Gastrocnemius medialis (tissue), 4 donors: ENCODE measurements around the gene SYCE3. TPM values are rescaled to one million over a fixed set of nuclear protein-coding genes. Genes with fewer than 3 reads are reported as not detected.

Source experiments
- ATAC-seq, 2 donors: fragments of 150-250 bp; one replicate each; pipeline ENCODE4 v1.9.1; 2016
- DNase-seq, 2 donors: peaks; one replicate each; pipeline ENCODE4 v3.0.0-alpha.2; 2019
- H3K27ac ChIP-seq, 4 donors: fragments of 200-600 bp; sonication (generic); 1 replicate in 1 of 4; 2 replicates in 3 of 4; pipeline ENCODE4 v1.5.1; 2016 to 2018; ENCODE audit warnings: mild to moderate bottlenecking in 2 of 4, moderate library complexity in 1 of 4
- H3K27me3 ChIP-seq, 3 donors: fragments of 200-600 bp; sonication (generic) in 2 of 3; 1 replicate in 1 of 3; 2 replicates in 2 of 3; pipeline versions ENCODE4 v1.5.1 to v1.6.0; 2016 to 2019; ENCODE audit warnings: mild to moderate bottlenecking in 1 of 3, moderate library complexity in 1 of 3
- H3K36me3 ChIP-seq, 2 donors: fragments of 200-600 bp; sonication (generic) in 1 of 2; one replicate each; pipeline ENCODE4 v1.5.1; 2017 to 2018
- H3K4me1 ChIP-seq, 2 donors: fragments of 200-600 bp; sonication (generic) in 1 of 2; one replicate each; pipeline ENCODE4 v1.5.1; 2016 to 2017; ENCODE audit warnings: mild to moderate bottlenecking in 2 of 2
- H3K4me3 ChIP-seq, 4 donors: fragments of 200-600 bp; sonication (generic) in 3 of 4; 1 replicate in 1 of 4; 2 replicates in 3 of 4; pipeline ENCODE4 v1.5.1; 2016 to 2019; ENCODE audit warnings: mild to moderate bottlenecking in 2 of 4
- H3K9me3 ChIP-seq, 3 donors: fragments of 200-600 bp; sonication (generic) in 2 of 3; 1 replicate in 1 of 3; 2 replicates in 2 of 3; pipeline ENCODE4 v1.5.1; 2016 to 2019
- CTCF ChIP-seq, 5 experiments: fragments of 450-650 bp in 3 of 5; fragments of 200-600 bp in 2 of 5; sonication (generic) in 2 of 5; IDR thresholded peaks in 4 of 5; conservative IDR thresholded peaks in 1 of 5; 1 replicate in 4 of 5; 2 replicates in 1 of 5; pipeline ENCODE4 v1.5.1; 2016 to 2019; ENCODE audit warnings: antibody characterized with exemption in 5 of 5, mild to moderate bottlenecking in 3 of 5, moderate library complexity in 3 of 5
- POLR2A ChIP-seq, 2 donors: fragments of 450-650 bp; IDR thresholded peaks; one replicate each; pipeline ENCODE4 v1.6.1; 2017; ENCODE audit warnings: antibody characterized with exemption in 2 of 2, mild to moderate bottlenecking in 2 of 2, moderate library complexity in 2 of 2
- in situ Hi-C, 4 donors: fragments of 200-750 bp; cut with MboI; loops; one replicate each; pipeline versions ENCODE4 v1.15.0 to v1.8.0; 2017; ENCODE audit warnings: low sequenced_read_pairs in 4 of 4
- intact Hi-C: fragments of 100-400 bp; cut with DNase I; formaldehyde crosslinking; loops from one replicate; pipeline ENCODE4 v1.15.1; 2023; ENCODE audit warnings: low total_unique reads
- total RNA-seq, 4 donors: library from RNA; depleted of rRNA; stranded (reverse); fragments of >200 nt; gene quantifications; one replicate each; pipeline versions ENCODE4 v1.1.0 to v1.2.3, GENCODE V29; 2016

SYCE3 gene
- total RNA-seq, 4 donors from 2014 or later, result not detected

- peaks cover 6 to 12% of the 10 kb centered on the region in 2 donors for H3K4me1 ChIP-seq
- peaks cover 0 to 31% of the 10 kb centered on the region in 2 donors for H3K36me3 ChIP-seq
- in situ Hi-C loops, result no loop called here
- H3K27ac ChIP-seq, result no peak overlapping the region
- intact Hi-C loops, result loop anchor here (10.0 kb wide), 1 partner anchor 649 kb away; the partner anchor contains the start of gene ZBED4
- no peaks in the 10 kb centered on the region for H3K9me3 ChIP-seq
- DNase-seq (no peak), ATAC-seq (no peak)
- TF ChIP-seq POLR2A (IDR thresholded peaks at IDR 0.05), result no peak
- no peaks in the 10 kb centered on the region for H3K27me3 ChIP-seq
- no peak overlapping the region for H3K4me3 ChIP-seq
These were observed 59.1 kb downstream of the SYCE3 start for GRCh38 chr22:50503475-50504145.

- no peak overlapping the region for H3K4me3 ChIP-seq
- no peak overlapping the region for H3K27ac ChIP-seq
- H3K4me1 ChIP-seq, result peaks cover 6 to 12% of the 10 kb centered on the region in 2 donors
- no peaks in the 10 kb centered on the region for H3K9me3 ChIP-seq
- no peaks in the 10 kb centered on the region for H3K27me3 ChIP-seq
- intact Hi-C loops, result loop anchor here (10.0 kb wide), 1 partner anchor 648 kb away; the partner anchor contains the start of gene ZBED4
- peaks cover 0 to 31% of the 10 kb centered on the region in 2 donors for H3K36me3 ChIP-seq
- in situ Hi-C loops, result no loop called here
- no peak for DNase-seq
- no peak for ATAC-seq
- TF ChIP-seq POLR2A (IDR thresholded peaks at IDR 0.05), result no peak
- TF ChIP-seq CTCF (IDR thresholded peaks at IDR 0.05 in 4 of 5, conservative IDR thresholded peaks at IDR 0.05 in 1 of 5), result no peak
These were observed 59.9 kb downstream of the SYCE3 start for GRCh38 chr22:50502628-50503474.

GRCh38 chr22:50502096-50502495, 60.6 kb downstream of the SYCE3 start:
- in situ Hi-C loops, result no loop called here
- intact Hi-C loops, result loop anchor here (10.0 kb wide), 1 partner anchor 647 kb away; the partner anchor contains the start of gene ZBED4
- H3K36me3 ChIP-seq, result peaks cover 0 to 31% of the 10 kb centered on the region in 2 donors
- no peak for DNase-seq
- H3K27me3 ChIP-seq, result no peaks in the 10 kb centered on the region
- no peaks in the 10 kb centered on the region for H3K9me3 ChIP-seq
- no peak for TF ChIP-seq CTCF (IDR thresholded peaks at IDR 0.05 in 4 of 5, conservative IDR thresholded peaks at IDR 0.05 in 1 of 5)
- TF ChIP-seq POLR2A (IDR thresholded peaks at IDR 0.05), result no peak
- peaks cover 6 to 11% of the 10 kb centered on the region in 2 donors for H3K4me1 ChIP-seq
- H3K27ac ChIP-seq, result no peak overlapping the region
- ATAC-seq, result no peak
- no peak overlapping the region for H3K4me3 ChIP-seq

Other genes with a start within 250 kb of the SYCE3 start
- gene DENND6B, start 235.9 kb downstream of the SYCE3 start, total RNA-seq, result under 1 TPM in 3 of 4 donors, not detected in 1; 0.55 to 0.84 (median 0.68) TPM
- 10 to 100 TPM; 55.7 to 96.2 (median 74.1) TPM for gene PPP6R2, start 219.6 kb downstream of the SYCE3 start, total RNA-seq
- gene SBF1, start 87.9 kb downstream of the SYCE3 start, total RNA-seq, result 100 to 1,000 TPM in 3 of 4 donors, 10 to 100 TPM in 1; 50.5 to 116 (median 107) TPM
- under 1 TPM in 1 of 4 donors, not detected in 3; 0.53 TPM for gene ADM2, start 81.4 kb downstream of the SYCE3 start, total RNA-seq
- not detected for gene MIOX, start 76.1 kb downstream of the SYCE3 start, total RNA-seq
- gene LMF2, start 55.2 kb downstream of the SYCE3 start, total RNA-seq, result 10 to 100 TPM; 19.7 to 39.4 (median 26.9) TPM
- gene NCAPH2, start 54.7 kb downstream of the SYCE3 start, total RNA-seq, result 10 to 100 TPM; 19.0 to 29.3 (median 23.4) TPM
- 1 to 10 TPM in 2 of 4 donors, not detected in 2; 1.0 to 2.3 TPM for gene SCO2, start 37.3 kb downstream of the SYCE3 start, total RNA-seq
- gene TYMP, start 32.9 kb downstream of the SYCE3 start, total RNA-seq, result 10 to 100 TPM in 3 of 4 donors, 1 to 10 TPM in 1; 8.8 to 15.8 (median 11.8) TPM
- gene KLHDC7B, start 17.0 kb downstream of the SYCE3 start, total RNA-seq, result not detected
- 100 to 1,000 TPM in 1 of 4 donors, 10 to 100 TPM in 3; 53.4 to 134 (median 63.7) TPM for gene CPT1B, start 15.5 kb upstream of the SYCE3 start, total RNA-seq
- 10 to 100 TPM; 10.8 to 39.7 (median 24.4) TPM for gene CHKB, start 19.9 kb upstream of the SYCE3 start, total RNA-seq
- under 1 TPM; 0.39 to 0.85 (median 0.47) TPM for gene MAPK8IP2, start 37.9 kb upstream of the SYCE3 start, total RNA-seq
- 10 to 100 TPM in 2 of 4 donors, 1 to 10 TPM in 2; 8.8 to 17.8 (median 10.2) TPM for gene ARSA, start 65.2 kb upstream of the SYCE3 start, total RNA-seq
- gene SHANK3, start 109.9 kb upstream of the SYCE3 start, total RNA-seq, result 1 to 10 TPM; 3.8 to 9.8 (median 5.1) TPM
- gene ACR, start 175.3 kb upstream of the SYCE3 start, total RNA-seq, result not detected
- 1 to 10 TPM; 1.0 to 8.2 (median 1.7) TPM for gene RABL2B, start 220.7 kb upstream of the SYCE3 start, total RNA-seq